Astrocyte (in vitro differentiated cells and primary cell): ENCODE results near the gene PELI2. TPM values are rescaled to one million over a fixed set of nuclear protein-coding genes. Genes with fewer than 3 reads are reported as not detected.

Experiments used
- DNase-seq: peaks from one replicate; pipeline ENCODE4 v3.0.0-alpha.2; 2010; ENCODE audit warnings: low read depth
- FAIRE-seq: peaks from 2 replicates; lab custom pipeline; 2011; peaks lifted over from hg19 to GRCh38; lab: Jason Lieb, UNC
- H2AFZ ChIP-seq: 2 replicates; pipeline ENCODE4 v1.6.0; 2012; ENCODE audit warnings: low read depth, low read length, inconsistent platforms
- H3K27ac ChIP-seq: 2 replicates; pipeline ENCODE4 v1.5.1; 2011; ENCODE audit warnings: low read depth, low read length, inconsistent platforms
- H3K27me3 ChIP-seq: 2 replicates; pipeline ENCODE4 v1.6.0; 2011; ENCODE audit warnings: low read length, inconsistent platforms; ENCODE audit not compliant: insufficient read depth
- H3K36me3 ChIP-seq: 2 replicates; pipeline ENCODE4 v1.5.1; 2011; ENCODE audit warnings: low read length, inconsistent platforms; ENCODE audit not compliant: insufficient read depth
- H3K4me1 ChIP-seq: 2 replicates; pipeline ENCODE4 v1.5.1; 2011; ENCODE audit warnings: low read length, inconsistent platforms; ENCODE audit not compliant: insufficient read depth
- H3K4me2 ChIP-seq: 2 replicates; pipeline ENCODE4 v1.6.0; 2012; ENCODE audit warnings: low read length, inconsistent platforms
- H3K4me3 ChIP-seq: 2 replicates; pipeline ENCODE4 v1.5.1; 2011; ENCODE audit warnings: low read depth, mild to moderate bottlenecking, low read length, inconsistent platforms; ENCODE audit not compliant: insufficient read depth
- H3K79me2 ChIP-seq: 2 replicates; pipeline ENCODE4 v1.6.0; 2012; ENCODE audit warnings: mild to moderate bottlenecking, low read length, inconsistent platforms; ENCODE audit not compliant: insufficient read depth
- H3K9ac ChIP-seq: 2 replicates; pipeline ENCODE4 v1.6.0; 2012; ENCODE audit warnings: mild to moderate bottlenecking, low read length, inconsistent platforms
- H3K9me3 ChIP-seq: 2 replicates; pipeline ENCODE4 v1.5.1; 2012; ENCODE audit warnings: low read depth, mild to moderate bottlenecking, low read length, inconsistent platforms; ENCODE audit not compliant: insufficient read depth
- H4K20me1 ChIP-seq: 2 replicates; pipeline ENCODE4 v1.6.0; 2012; ENCODE audit warnings: low read length, inconsistent platforms; ENCODE audit not compliant: insufficient read depth
- H3K27ac Mint-ChIP-seq: one replicate; pipeline ENCODE4 v1.8.0; 2021; ENCODE audit warnings: mild to moderate bottlenecking, mixed read lengths; ENCODE audit not compliant: unreplicated experiment
- H3K27me3 Mint-ChIP-seq: one replicate; pipeline ENCODE4 v1.8.0; 2021; ENCODE audit warnings: low read depth, mixed read lengths; ENCODE audit not compliant: unreplicated experiment
- H3K36me3 Mint-ChIP-seq: one replicate; pipeline ENCODE4 v1.8.0; 2021; ENCODE audit warnings: low read depth, mixed read lengths; ENCODE audit not compliant: unreplicated experiment
- H3K4me1 Mint-ChIP-seq: one replicate; pipeline ENCODE4 v1.8.0; 2021; ENCODE audit warnings: low read depth, mixed read lengths; ENCODE audit not compliant: unreplicated experiment
- H3K4me3 Mint-ChIP-seq: one replicate; pipeline ENCODE4 v1.8.0; 2021; ENCODE audit warnings: mild to moderate bottlenecking, moderate library complexity, mixed read lengths; ENCODE audit not compliant: unreplicated experiment
- H3K9me3 Mint-ChIP-seq: one replicate; pipeline ENCODE4 v1.8.0; 2021; ENCODE audit warnings: mild to moderate bottlenecking, mixed read lengths; ENCODE audit not compliant: unreplicated experiment
- CTCF ChIP-seq: IDR thresholded peaks from 2 replicates; pipeline ENCODE4 v1.5.1; 2011; ENCODE audit warnings: low read depth, mild to moderate bottlenecking, inconsistent platforms, low read length, moderate library complexity; ENCODE audit not compliant: insufficient read depth
- EZH2 ChIP-seq: IDR thresholded peaks from 2 replicates; pipeline ENCODE4 v1.6.1; 2012; ENCODE audit warnings: mild to moderate bottlenecking, low read length, inconsistent platforms; ENCODE audit not compliant: insufficient read depth
- total RNA-seq: library from RNA; stranded (reverse); gene quantifications from 2 replicates; pipeline ENCODE4 v1.2.1, GENCODE V29; 2021

PELI2 gene
- total RNA-seq, 1 donor from 2014 or later = 5.3 TPM

GRCh38 chr14:56147449-56147848, 29.2 kb downstream of the PELI2 start:
- Mint-ChIP-seq H3K27ac (no peak overlapping the region), H3K27me3 (no peaks in the 10 kb centered on the region), H3K4me1 (peaks cover 31% of the 10 kb centered on the region), H3K4me3 (no peak overlapping the region), H3K36me3 (no peaks in the 10 kb centered on the region), H3K9me3 (no peaks in the 10 kb centered on the region)
- no peak overlapping the region for H3K4me2 ChIP-seq
- no peak overlapping the region for H3K27ac ChIP-seq
- H3K4me1 ChIP-seq = peaks cover 9% of the 10 kb centered on the region
- no peak overlapping the region for H3K9ac ChIP-seq
- no peaks in the 10 kb centered on the region for H3K36me3 ChIP-seq
- peaks cover 27% of the 10 kb centered on the region for H3K79me2 ChIP-seq
- DNase-seq (no peak), FAIRE-seq (no peak)
- H3K4me3 ChIP-seq = no peak overlapping the region
- H3K9me3 ChIP-seq = no peaks in the 10 kb centered on the region
- H3K27me3 ChIP-seq = no peaks in the 10 kb centered on the region
- no peak overlapping the region for H2AFZ ChIP-seq
- peaks cover 12% of the 10 kb centered on the region for H4K20me1 ChIP-seq
- no peak for TF ChIP-seq EZH2
- no peak for TF ChIP-seq CTCF

- no peaks in the 10 kb centered on the region for H3K36me3 ChIP-seq
- H3K79me2 ChIP-seq = peaks cover 29% of the 10 kb centered on the region
- DNase-seq (no peak), FAIRE-seq (no peak)
- H3K9ac ChIP-seq = no peak overlapping the region
- no peaks in the 10 kb centered on the region for H3K27me3 ChIP-seq
- H3K27ac ChIP-seq = no peak overlapping the region
- peaks cover 12% of the 10 kb centered on the region for H4K20me1 ChIP-seq
- H3K4me3 ChIP-seq = no peak overlapping the region
- Mint-ChIP-seq H3K27me3 (no peaks in the 10 kb centered on the region), H3K4me1 (peaks cover 26% of the 10 kb centered on the region), H3K36me3 (no peaks in the 10 kb centered on the region), H3K4me3 (no peak overlapping the region), H3K27ac (no peak overlapping the region), H3K9me3 (no peaks in the 10 kb centered on the region)
- no peak overlapping the region for H3K4me2 ChIP-seq
- no peak overlapping the region for H2AFZ ChIP-seq
- H3K4me1 ChIP-seq = peaks cover 9% of the 10 kb centered on the region
- no peaks in the 10 kb centered on the region for H3K9me3 ChIP-seq
- TF ChIP-seq EZH2 (no peak), CTCF (no peak)
Observed at GRCh38 chr14:56147986-56148901, 30.0 kb downstream of the PELI2 start.

GRCh38 chr14:56149151-56149550, 30.9 kb downstream of the PELI2 start:
- DNase-seq (no peak), FAIRE-seq (no peak)
- no peak overlapping the region for H3K27ac Mint-ChIP-seq
- Histone ChIP-seq H3K9ac (no peak overlapping the region), H3K27me3 (no peaks in the 10 kb centered on the region), H3K4me2 (no peak overlapping the region), H3K9me3 (no peaks in the 10 kb centered on the region), H4K20me1 (peaks cover 12% of the 10 kb centered on the region), H3K27ac (no peak overlapping the region), H3K36me3 (no peaks in the 10 kb centered on the region), H3K4me1 (peaks cover 9% of the 10 kb centered on the region), H2AFZ (no peak overlapping the region), H3K79me2 (peaks cover 28% of the 10 kb centered on the region), H3K4me3 (no peak overlapping the region)
- TF ChIP-seq EZH2 (no peak), CTCF (no peak)
- no peak overlapping the region for H3K4me3 Mint-ChIP-seq
- H3K27me3 Mint-ChIP-seq = no peaks in the 10 kb centered on the region
- no peaks in the 10 kb centered on the region for H3K36me3 Mint-ChIP-seq
- peaks cover 27% of the 10 kb centered on the region for H3K4me1 Mint-ChIP-seq
- no peaks in the 10 kb centered on the region for H3K9me3 Mint-ChIP-seq
